GM12872 (cell line): ENCODE results near the gene PAM.

Source experiments
- TF ChIP-seq, protein P1 (sequence below): IDR thresholded peaks from 3 replicates; pipeline ENCODE4 v1.5.1; 2011; ENCODE audit warnings: low read depth, mild to moderate bottlenecking, low read length, moderate library complexity; ENCODE audit not compliant: insufficient read depth

PAM gene

GRCh38 chr5:102869230-102869629 is 114.1 kb downstream of the PAM start:
- TF ChIP-seq, protein P1, sequence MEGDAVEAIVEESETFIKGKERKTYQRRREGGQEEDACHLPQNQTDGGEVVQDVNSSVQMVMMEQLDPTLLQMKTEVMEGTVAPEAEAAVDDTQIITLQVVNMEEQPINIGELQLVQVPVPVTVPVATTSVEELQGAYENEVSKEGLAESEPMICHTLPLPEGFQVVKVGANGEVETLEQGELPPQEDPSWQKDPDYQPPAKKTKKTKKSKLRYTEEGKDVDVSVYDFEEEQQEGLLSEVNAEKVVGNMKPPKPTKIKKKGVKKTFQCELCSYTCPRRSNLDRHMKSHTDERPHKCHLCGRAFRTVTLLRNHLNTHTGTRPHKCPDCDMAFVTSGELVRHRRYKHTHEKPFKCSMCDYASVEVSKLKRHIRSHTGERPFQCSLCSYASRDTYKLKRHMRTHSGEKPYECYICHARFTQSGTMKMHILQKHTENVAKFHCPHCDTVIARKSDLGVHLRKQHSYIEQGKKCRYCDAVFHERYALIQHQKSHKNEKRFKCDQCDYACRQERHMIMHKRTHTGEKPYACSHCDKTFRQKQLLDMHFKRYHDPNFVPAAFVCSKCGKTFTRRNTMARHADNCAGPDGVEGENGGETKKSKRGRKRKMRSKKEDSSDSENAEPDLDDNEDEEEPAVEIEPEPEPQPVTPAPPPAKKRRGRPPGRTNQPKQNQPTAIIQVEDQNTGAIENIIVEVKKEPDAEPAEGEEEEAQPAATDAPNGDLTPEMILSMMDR = no peak

GRCh38 chr5:102873379-102873932 is 118.4 kb downstream of the PAM start:
- TF ChIP-seq, protein P1 = no peak

DNA sequence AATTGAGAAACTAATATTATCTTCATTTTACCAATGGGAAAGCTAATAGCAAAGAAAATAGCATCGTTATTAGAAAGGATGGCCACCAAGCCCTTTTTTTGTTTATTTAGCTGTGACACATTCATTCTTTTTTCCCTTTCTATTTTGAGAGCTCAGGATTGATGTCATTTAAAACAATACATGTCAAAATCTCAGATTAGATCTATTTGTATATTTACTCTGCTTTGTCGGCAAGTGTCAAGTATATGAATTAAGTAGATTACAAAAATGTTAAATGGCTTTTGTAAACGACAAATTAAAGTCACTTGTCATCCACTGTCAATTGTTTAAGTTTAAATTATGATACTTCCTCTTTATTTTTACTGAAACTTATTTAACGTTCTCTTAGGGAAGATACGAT is 118.9 kb downstream of the PAM start:
- TF ChIP-seq, protein P1 = no peak

GRCh38 chr5:102875721-102876123 is 120.6 kb downstream of the PAM start:
- TF ChIP-seq, protein P1 = no peak

- TF ChIP-seq, protein P1 = no peak
Measured at GRCh38 chr5:102876610-102877009, 121.5 kb downstream of the PAM start.

- TF ChIP-seq, protein P1 = no peak
Measured at GRCh38 chr5:102879741-102880140, 124.6 kb downstream of the PAM start.

- TF ChIP-seq, protein P1 = no peak
Measured at GRCh38 chr5:102886586-102886985, 131.5 kb downstream of the PAM start.
